ENCODE measurements around the gene ZNF385B. TPM values are rescaled to one million over a fixed set of nuclear protein-coding genes. Genes with fewer than 3 reads are reported as not detected.

Gene ZNF385B
- total and polyA plus RNA-seq, 9 of the 15 experiments (the other 6 are each of a cell fraction or from before 2014, with no cell fraction given) = 0.50 TPM; not detected in 8

GRCh38 chr2:179518830-179519229, 342.6 kb downstream of the ZNF385B start:
- H3K9me1 ChIP-seq (ENCODE audit: control insufficient read depth, insufficient read depth, low read length) = no peaks in the 10 kb centered on the region
- intact Hi-C loops (cut with micrococcal nuclease) = no loop called here
- DNase-seq (ENCODE audit: extremely low read depth in 1 of 4, low spot score in 3 of 4) = no peak

More at GRCh38 chr2:179518830-179519229, 342.6 kb downstream of the ZNF385B start:
- Histone ChIP-seq H4K20me1 (replicated peaks; ENCODE audit: control insufficient read depth, insufficient read depth, low read length) (no peaks in the 10 kb centered on the region), H3K79me2 (ENCODE audit: control insufficient read depth, insufficient read depth, low read length) (no peaks in the 10 kb centered on the region), H3K27me3 (ENCODE audit: control insufficient read depth in 2 of 2, insufficient read depth in 2 of 2, low read length in 2 of 2) (no peaks in the 10 kb centered on the region), H3K4me2 (ENCODE audit: insufficient read depth, low read length) (no peak overlapping the region), H2AFZ (ENCODE audit: low read depth, low read length) (no peak overlapping the region), H3K9me3 (replicated peaks; ENCODE audit: control insufficient read depth, insufficient read depth, low read depth, low read length) (no peaks in the 10 kb centered on the region), H3K9ac (ENCODE audit: insufficient read depth in 1 of 2, low read depth in 2 of 2, low read length in 2 of 2) (no peak overlapping the region), H3K4me3 (no peak overlapping the region), H3K36me3 (ENCODE audit: control insufficient read depth, insufficient read depth, low read length) (no peaks in the 10 kb centered on the region), H3K27ac (ENCODE audit: extremely low read depth, low read depth, low read length) (no peak overlapping the region), H3K4me1 (replicated peaks in 1 of 2; ENCODE audit: control insufficient read depth in 2 of 2, insufficient read depth in 2 of 2, low read length in 2 of 2) (no peaks in the 10 kb centered on the region)
- ATAC-seq (no peak), FAIRE-seq (no peak)
- no peak for TF ChIP-seq DEAF1 (CRISPR knock-in tag; IDR thresholded peaks at IDR 0.05)
- TF ChIP-seq CREB3 (tag; conservative IDR thresholded peaks at IDR 0.05; ENCODE audit: low read depth) = no peak
- TF ChIP-seq PHB2 (IDR thresholded peaks at IDR 0.05; ENCODE audit: low read depth) = no peak
- no peak for TF ChIP-seq ZNF75A (CRISPR knock-in tag; IDR thresholded peaks at IDR 0.05)
- TF ChIP-seq POLR2AphosphoS2 (IDR thresholded peaks at IDR 0.05; ENCODE audit: low read length) = no peak
- no peak for TF ChIP-seq CBX3 (IDR thresholded peaks at IDR 0.05; ENCODE audit: borderline replicate concordance in 1 of 2, low read length in 2 of 2)
- TF ChIP-seq ETV6 (IDR thresholded peaks at IDR 0.05; ENCODE audit: borderline replicate concordance in 1 of 2, low read depth in 2 of 2, low read length in 1 of 2) = no peak
- TF ChIP-seq ETV6 (CRISPR knock-in tag; IDR thresholded peaks at IDR 0.05; ENCODE audit: borderline replicate concordance) = no peak
- TF ChIP-seq HEY1 (CRISPR knock-in tag; IDR thresholded peaks at IDR 0.05; ENCODE audit: borderline replicate concordance) = no peak
- TF ChIP-seq ZNF584 (CRISPR knock-in tag; IDR thresholded peaks at IDR 0.05; ENCODE audit: low read depth) = no peak
- TF ChIP-seq MCM5 (IDR thresholded peaks at IDR 0.05; ENCODE audit: low read depth) = no peak
- TF ChIP-seq TCF7L2 (IDR thresholded peaks at IDR 0.05; ENCODE audit: low read depth, low read length) = no peak
- TF ChIP-seq HMBOX1 (IDR thresholded peaks at IDR 0.05) = no peak
- no peak for TF ChIP-seq EHMT2 (IDR thresholded peaks at IDR 0.05)
- TF ChIP-seq ZNF511 (CRISPR knock-in tag; IDR thresholded peaks at IDR 0.05) = no peak
- TF ChIP-seq YBX1 (IDR thresholded peaks at IDR 0.05) = no peak
- no peak for TF ChIP-seq ZNF12 (CRISPR knock-in tag; IDR thresholded peaks at IDR 0.05)
- no peak for TF ChIP-seq HMGXB4 (CRISPR knock-in tag; IDR thresholded peaks at IDR 0.05)
- in situ Hi-C loops (cut with MboI) = no loop called here
- no TSS peak for BruUV-seq (replicated peaks)
- POLR2A ChIA-PET = no interaction called here
- WGBS (ENCODE audit: insufficient coverage, low coverage, missing lambda C conversion rate) = 2% methylated on average over 4 of the region's 4 CpGs
- CTCF ChIA-PET (ENCODE audit: low intra/inter-chr PET ratio) = no interaction called here
